Measurements from ENCODE around the gene GTF2H4.

GTF2H4 gene

GRCh38 chr6:30889921-30890645 is 17.9 kb upstream of the GTF2H4 start:
- TF ChIP-seq CTCF (IDR thresholded peaks at IDR 0.05; ENCODE audit: low read depth, low read length, poor library complexity, severe bottlenecking) (no peak), EZH2phosphoT487 (IDR thresholded peaks at IDR 0.05; ENCODE audit: borderline replicate concordance, low read length) (no peak)
- no peak overlapping the region for H3K4me2 ChIP-seq (ENCODE audit: low read length)
- no peaks in the 10 kb centered on the region for H3K9me2 ChIP-seq (replicated peaks; ENCODE audit: control insufficient read depth, low read length)
- no peaks in the 10 kb centered on the region; the same call in 1 of the 2 replicates for H3K36me3 ChIP-seq (ENCODE audit: control insufficient read depth, low read length)
- peaks cover 5% of the 10 kb centered on the region; the same call in 1 of the 2 replicates for H3F3A ChIP-seq (ENCODE audit: control insufficient read depth, insufficient read depth)
- H4K20me1 ChIP-seq (ENCODE audit: control insufficient read depth, insufficient read depth, low read depth, low read length), result peaks cover 4% of the 10 kb centered on the region; the same call in 1 of the 2 replicates
- peaks cover 19% of the 10 kb centered on the region for H3K79me2 ChIP-seq (ENCODE audit: control insufficient read depth, low read length)
- H3K9me3 ChIP-seq (ENCODE audit: control insufficient read depth, insufficient read depth, low read length), result no peaks in the 10 kb centered on the region
- H3K4me1 ChIP-seq (ENCODE audit: control insufficient read depth, low read length), result peaks cover 26% of the 10 kb centered on the region
- H3K27ac ChIP-seq (ENCODE audit: low read depth, low read length), result no peak overlapping the region
- no peaks in the 10 kb centered on the region for H3K27me3 ChIP-seq (ENCODE audit: control insufficient read depth, low read length)
- H3K4me3 ChIP-seq (ENCODE audit: low read length), result no peak overlapping the region

- no peak overlapping the region for H3K4me3 ChIP-seq (ENCODE audit: low read length)
- no peaks in the 10 kb centered on the region for H3K9me3 ChIP-seq (ENCODE audit: control insufficient read depth, insufficient read depth, low read length)
- no peak overlapping the region for H3K27ac ChIP-seq (ENCODE audit: low read depth, low read length)
- no peaks in the 10 kb centered on the region for H3K9me2 ChIP-seq (replicated peaks; ENCODE audit: control insufficient read depth, low read length)
- H3K79me2 ChIP-seq (ENCODE audit: control insufficient read depth, low read length), result peaks cover 11% of the 10 kb centered on the region
- no peaks in the 10 kb centered on the region; the same call in 1 of the 2 replicates for H3K36me3 ChIP-seq (ENCODE audit: control insufficient read depth, low read length)
- no peaks in the 10 kb centered on the region for H4K20me1 ChIP-seq (ENCODE audit: control insufficient read depth, insufficient read depth, low read depth, low read length)
- H3K4me1 ChIP-seq (ENCODE audit: control insufficient read depth, low read length), result peaks cover 19% of the 10 kb centered on the region
- no peaks in the 10 kb centered on the region for H3K27me3 ChIP-seq (ENCODE audit: control insufficient read depth, low read length)
- H3K4me2 ChIP-seq (ENCODE audit: low read length), result no peak overlapping the region
- no peak for TF ChIP-seq EZH2phosphoT487 (IDR thresholded peaks at IDR 0.05; ENCODE audit: borderline replicate concordance, low read length)
- no peak for TF ChIP-seq CTCF (IDR thresholded peaks at IDR 0.05; ENCODE audit: low read depth, low read length, poor library complexity, severe bottlenecking)
- H3F3A ChIP-seq (ENCODE audit: control insufficient read depth, insufficient read depth), result peaks cover 5% of the 10 kb centered on the region; the same call in 1 of the 2 replicates
Observed at GRCh38 chr6:30890646-30891449, 17.2 kb upstream of the GTF2H4 start.

- H3K27ac ChIP-seq (ENCODE audit: low read depth, low read length), result no peak overlapping the region
- peaks cover 5% of the 10 kb centered on the region; the same call in 1 of the 2 replicates for H3F3A ChIP-seq (ENCODE audit: control insufficient read depth, insufficient read depth)
- H3K4me2 ChIP-seq (ENCODE audit: low read length), result no peak overlapping the region
- H3K4me3 ChIP-seq (ENCODE audit: low read length), result no peak overlapping the region
- H3K9me2 ChIP-seq (replicated peaks; ENCODE audit: control insufficient read depth, low read length), result no peaks in the 10 kb centered on the region
- H3K4me1 ChIP-seq (ENCODE audit: control insufficient read depth, low read length), result peaks cover 13% of the 10 kb centered on the region
- peaks cover 6% of the 10 kb centered on the region for H3K79me2 ChIP-seq (ENCODE audit: control insufficient read depth, low read length)
- no peaks in the 10 kb centered on the region for H3K27me3 ChIP-seq (ENCODE audit: control insufficient read depth, low read length)
- H4K20me1 ChIP-seq (ENCODE audit: control insufficient read depth, insufficient read depth, low read depth, low read length), result no peaks in the 10 kb centered on the region
- TF ChIP-seq EZH2phosphoT487 (IDR thresholded peaks at IDR 0.05; ENCODE audit: borderline replicate concordance, low read length) (no peak), CTCF (IDR thresholded peaks at IDR 0.05; ENCODE audit: low read depth, low read length, poor library complexity, severe bottlenecking) (no peak)
- H3K36me3 ChIP-seq (ENCODE audit: control insufficient read depth, low read length), result no peaks in the 10 kb centered on the region; the same call in 1 of the 2 replicates
- no peaks in the 10 kb centered on the region for H3K9me3 ChIP-seq (ENCODE audit: control insufficient read depth, insufficient read depth, low read length)
Observed at GRCh38 chr6:30891450-30891723, 16.6 kb upstream of the GTF2H4 start.
